ENCODE data around the gene DENND11.

DENND11 gene

GRCh38 chr7:141712603-141713255 is 10.8 kb upstream of the DENND11 start:
- Histone ChIP-seq H3K27me3 (ENCODE audit: control insufficient read depth in 1 of 2, insufficient read depth in 1 of 2, low read length in 2 of 2) (peaks cover 0 to 44% of the 10 kb centered on the region in 2 experiments), H3K27ac (ENCODE audit: low read length, poor library complexity, severe bottlenecking) (no peak overlapping the region), H3K79me1 (replicated peaks; ENCODE audit: low read length, poor library complexity, severe bottlenecking) (no peaks in the 10 kb centered on the region), H2BK12ac (ENCODE audit: low read length in 2 of 2) (no peak overlapping the region), H2AFZ (ENCODE audit: low read depth, low read length) (no peak overlapping the region), H3K23ac (ENCODE audit: low read length in 2 of 2) (no peak overlapping the region), H3K4me2 (ENCODE audit: low read length, poor library complexity, severe bottlenecking) (no peak overlapping the region), H3K18ac (ENCODE audit: low read depth in 1 of 2, low read length in 2 of 2) (no peak overlapping the region), H3K4me1 (ENCODE audit: control insufficient read depth, insufficient read depth, low read depth, low read length) (no peaks in the 10 kb centered on the region), H3K9me3 (ENCODE audit: control insufficient read depth, low read length) (no peaks in the 10 kb centered on the region), H2BK120ac (ENCODE audit: low read depth, low read length) (no peak overlapping the region), H3K4ac (ENCODE audit: low read depth in 1 of 2, low read length in 2 of 2) (no peak overlapping the region), H3K14ac (ENCODE audit: low read length in 2 of 2) (no peak overlapping the region), H2BK15ac (ENCODE audit: low read depth, poor library complexity, severe bottlenecking) (no peak overlapping the region), H3K9ac (ENCODE audit: low read length) (no peak overlapping the region), H2AK5ac (ENCODE audit: low read length, severe bottlenecking) (no peak overlapping the region), H2BK5ac (ENCODE audit: low read depth, low read length, poor library complexity, severe bottlenecking) (no peak overlapping the region), H3K4me3 (ENCODE audit: insufficient read depth in 1 of 2, low read depth in 1 of 2, low read length in 2 of 2) (no peak overlapping the region), H4K91ac (ENCODE audit: low read length) (no peak overlapping the region), H4K8ac (ENCODE audit: low read length) (no peak overlapping the region), H3K36me3 (ENCODE audit: control insufficient read depth in 1 of 2, insufficient read depth in 2 of 2, low read depth in 1 of 2, low read length in 2 of 2) (no peaks in the 10 kb centered on the region)
- DNase-seq = no peak
- 71% methylated on average over 4 of the region's 5 CpGs for WGBS

- H3K36me3 ChIP-seq (ENCODE audit: control insufficient read depth in 1 of 2, insufficient read depth in 2 of 2, low read depth in 1 of 2, low read length in 2 of 2) = no peaks in the 10 kb centered on the region
- no peaks in the 10 kb centered on the region for H3K9me3 ChIP-seq (ENCODE audit: control insufficient read depth, low read length)
- H3K4me1 ChIP-seq (ENCODE audit: control insufficient read depth, insufficient read depth, low read depth, low read length) = no peaks in the 10 kb centered on the region
- H3K4ac ChIP-seq (ENCODE audit: low read depth in 1 of 2, low read length in 2 of 2) = no peak overlapping the region
- no peak overlapping the region for H3K14ac ChIP-seq (ENCODE audit: low read length in 2 of 2)
- 25% methylated on average over 1 of the region's 1 CpG for WGBS
- no peak overlapping the region for H2BK5ac ChIP-seq (ENCODE audit: low read depth, low read length, poor library complexity, severe bottlenecking)
- no peaks in the 10 kb centered on the region for H3K79me1 ChIP-seq (replicated peaks; ENCODE audit: low read length, poor library complexity, severe bottlenecking)
- no peak overlapping the region for H4K8ac ChIP-seq (ENCODE audit: low read length)
- no peak overlapping the region for H3K4me3 ChIP-seq (ENCODE audit: insufficient read depth in 1 of 2, low read depth in 1 of 2, low read length in 2 of 2)
- no peak overlapping the region for H3K23ac ChIP-seq (ENCODE audit: low read length in 2 of 2)
- H2BK12ac ChIP-seq (ENCODE audit: low read length in 2 of 2) = no peak overlapping the region
- DNase-seq = no peak
- H3K27me3 ChIP-seq (ENCODE audit: control insufficient read depth in 1 of 2, insufficient read depth in 1 of 2, low read length in 2 of 2) = peaks cover 0 to 43% of the 10 kb centered on the region in 2 experiments
- no peak overlapping the region for H4K91ac ChIP-seq (ENCODE audit: low read length)
- no peak overlapping the region for H2BK120ac ChIP-seq (ENCODE audit: low read depth, low read length)
- H2AK5ac ChIP-seq (ENCODE audit: low read length, severe bottlenecking) = no peak overlapping the region
- H3K27ac ChIP-seq (ENCODE audit: low read length, poor library complexity, severe bottlenecking) = no peak overlapping the region
- H3K4me2 ChIP-seq (ENCODE audit: low read length, poor library complexity, severe bottlenecking) = no peak overlapping the region
- H3K18ac ChIP-seq (ENCODE audit: low read depth in 1 of 2, low read length in 2 of 2) = no peak overlapping the region
- no peak overlapping the region for H2BK15ac ChIP-seq (ENCODE audit: low read depth, poor library complexity, severe bottlenecking)
- H3K9ac ChIP-seq (ENCODE audit: low read length) = no peak overlapping the region
- no peak overlapping the region for H2AFZ ChIP-seq (ENCODE audit: low read depth, low read length)
Observed at GRCh38 chr7:141710301-141710700, 8.3 kb upstream of the DENND11 start.

- Histone ChIP-seq H2AFZ (ENCODE audit: low read depth, low read length) (no peak overlapping the region), H3K4me2 (ENCODE audit: low read length, poor library complexity, severe bottlenecking) (no peak overlapping the region), H3K4me3 (ENCODE audit: insufficient read depth in 1 of 2, low read depth in 1 of 2, low read length in 2 of 2) (no peak overlapping the region), H3K36me3 (ENCODE audit: control insufficient read depth in 1 of 2, insufficient read depth in 2 of 2, low read depth in 1 of 2, low read length in 2 of 2) (no peaks in the 10 kb centered on the region), H2BK12ac (ENCODE audit: low read length in 2 of 2) (no peak overlapping the region), H2AK5ac (ENCODE audit: low read length, severe bottlenecking) (no peak overlapping the region), H2BK15ac (ENCODE audit: low read depth, poor library complexity, severe bottlenecking) (no peak overlapping the region), H3K14ac (ENCODE audit: low read length in 2 of 2) (no peak overlapping the region), H4K8ac (ENCODE audit: low read length) (no peak overlapping the region), H3K79me1 (replicated peaks; ENCODE audit: low read length, poor library complexity, severe bottlenecking) (no peaks in the 10 kb centered on the region), H3K4ac (ENCODE audit: low read depth in 1 of 2, low read length in 2 of 2) (no peak overlapping the region), H3K18ac (ENCODE audit: low read depth in 1 of 2, low read length in 2 of 2) (no peak overlapping the region), H3K9me3 (ENCODE audit: control insufficient read depth, low read length) (no peaks in the 10 kb centered on the region), H3K23ac (ENCODE audit: low read length in 2 of 2) (peak overlapping the region in 1 of 2 experiments; percentile 17), H4K91ac (ENCODE audit: low read length) (no peak overlapping the region), H3K27ac (ENCODE audit: low read length, poor library complexity, severe bottlenecking) (no peak overlapping the region), H3K27me3 (ENCODE audit: control insufficient read depth in 1 of 2, insufficient read depth in 1 of 2, low read length in 2 of 2) (peaks cover 0 to 40% of the 10 kb centered on the region in 2 experiments), H3K4me1 (ENCODE audit: control insufficient read depth, insufficient read depth, low read depth, low read length) (no peaks in the 10 kb centered on the region), H2BK120ac (ENCODE audit: low read depth, low read length) (no peak overlapping the region), H3K9ac (ENCODE audit: low read length) (no peak overlapping the region), H2BK5ac (ENCODE audit: low read depth, low read length, poor library complexity, severe bottlenecking) (no peak overlapping the region)
- DNase-seq = no peak
- 83% methylated on average over 4 of the region's 4 CpGs for WGBS
Observed at GRCh38 chr7:141709749-141710148, 7.8 kb upstream of the DENND11 start.

- Histone ChIP-seq H3K14ac (ENCODE audit: low read length in 2 of 2) (no peak overlapping the region), H3K4me1 (ENCODE audit: control insufficient read depth, insufficient read depth, low read depth, low read length) (peaks cover 1% of the 10 kb centered on the region), H3K27me3 (ENCODE audit: control insufficient read depth in 1 of 2, insufficient read depth in 1 of 2, low read length in 2 of 2) (peaks cover 0 to 40% of the 10 kb centered on the region in 2 experiments), H2AK5ac (ENCODE audit: low read length, severe bottlenecking) (no peak overlapping the region), H2BK15ac (ENCODE audit: low read depth, poor library complexity, severe bottlenecking) (no peak overlapping the region), H3K79me1 (replicated peaks; ENCODE audit: low read length, poor library complexity, severe bottlenecking) (no peaks in the 10 kb centered on the region), H3K9ac (ENCODE audit: low read length) (no peak overlapping the region), H3K23ac (ENCODE audit: low read length in 2 of 2) (no peak overlapping the region), H3K9me3 (ENCODE audit: control insufficient read depth, low read length) (no peaks in the 10 kb centered on the region), H3K4me2 (ENCODE audit: low read length, poor library complexity, severe bottlenecking) (no peak overlapping the region), H3K36me3 (ENCODE audit: control insufficient read depth in 1 of 2, insufficient read depth in 2 of 2, low read depth in 1 of 2, low read length in 2 of 2) (no peaks in the 10 kb centered on the region), H3K4ac (ENCODE audit: low read depth in 1 of 2, low read length in 2 of 2) (no peak overlapping the region), H4K8ac (ENCODE audit: low read length) (no peak overlapping the region), H4K91ac (ENCODE audit: low read length) (no peak overlapping the region), H2BK120ac (ENCODE audit: low read depth, low read length) (no peak overlapping the region), H2AFZ (ENCODE audit: low read depth, low read length) (no peak overlapping the region), H3K27ac (ENCODE audit: low read length, poor library complexity, severe bottlenecking) (no peak overlapping the region), H3K18ac (ENCODE audit: low read depth in 1 of 2, low read length in 2 of 2) (no peak overlapping the region), H2BK5ac (ENCODE audit: low read depth, low read length, poor library complexity, severe bottlenecking) (no peak overlapping the region), H2BK12ac (ENCODE audit: low read length in 2 of 2) (no peak overlapping the region), H3K4me3 (ENCODE audit: insufficient read depth in 1 of 2, low read depth in 1 of 2, low read length in 2 of 2) (no peak overlapping the region)
- DNase-seq = no peak
- 80% methylated on average over 1 of the region's 2 CpGs for WGBS
Observed at GRCh38 chr7:141709318-141709717, 7.4 kb upstream of the DENND11 start.

All from mesenchymal stem cell (in vitro differentiated cells and primary cell).